ENCODE measurements around the gene NAV3. TPM values are rescaled to one million over a fixed set of nuclear protein-coding genes. Genes with fewer than 3 reads are reported as not detected.

NAV3 gene
- total RNA-seq, 1 donor from 2014 or later, result not detected

DNA sequence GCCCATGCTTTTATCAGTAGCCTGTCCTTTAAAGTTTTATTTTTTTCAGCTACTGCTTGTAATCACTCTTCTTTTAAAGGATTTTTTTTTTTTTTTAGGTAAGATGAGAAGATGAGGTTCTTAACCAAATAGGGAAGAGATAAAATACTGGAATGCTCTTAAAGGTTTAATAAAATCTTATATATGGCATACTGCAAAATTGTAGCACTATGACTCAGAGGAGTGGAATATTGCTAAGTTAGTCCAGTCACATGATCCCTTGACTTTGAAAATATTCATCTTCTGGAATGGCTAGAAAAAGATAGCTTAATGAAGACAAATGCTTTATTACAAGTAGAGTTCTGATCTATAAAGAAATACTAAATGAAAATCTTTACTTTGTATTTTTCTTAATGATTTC lies 116.6 kb downstream of the NAV3 start:
- intact Hi-C loops (cut with micrococcal nuclease), result no loop called here
- H3K36me3 Mint-ChIP-seq (ENCODE audit: low read depth), result no peaks in the 10 kb centered on the region
- no peaks in the 10 kb centered on the region for H3K4me1 Mint-ChIP-seq (ENCODE audit: low read depth)
- H3K9me3 Mint-ChIP-seq, result peaks cover 3% of the 10 kb centered on the region
- H3K4me3 Mint-ChIP-seq (ENCODE audit: low read depth), result no peak overlapping the region
- H3K27me3 Mint-ChIP-seq (ENCODE audit: low read depth), result no peaks in the 10 kb centered on the region
- DNase-seq (ENCODE audit: low spot score), result no peak
- no peak overlapping the region for H3K27ac Mint-ChIP-seq

DNA sequence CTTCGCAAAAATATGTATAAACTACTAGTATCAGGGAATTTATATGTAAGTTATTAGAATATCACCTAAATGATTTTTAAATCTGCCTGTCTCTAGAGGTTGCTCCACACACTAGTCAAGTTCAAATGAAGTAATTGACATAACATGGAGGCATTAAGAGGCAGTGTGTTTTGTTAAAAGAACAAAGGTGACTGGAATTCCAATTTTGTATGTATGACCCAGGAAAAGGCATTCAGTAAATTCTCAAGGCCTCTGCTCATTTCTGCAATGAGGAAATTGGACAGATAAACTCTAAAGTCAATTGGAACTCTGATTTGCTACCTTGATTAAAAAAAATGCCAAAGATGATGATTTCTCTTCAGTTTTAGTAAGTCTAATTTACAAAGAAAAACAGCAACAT lies 117.1 kb downstream of the NAV3 start:
- Mint-ChIP-seq H3K27ac (no peak overlapping the region), H3K4me1 (ENCODE audit: low read depth) (no peaks in the 10 kb centered on the region), H3K27me3 (ENCODE audit: low read depth) (no peaks in the 10 kb centered on the region), H3K36me3 (ENCODE audit: low read depth) (no peaks in the 10 kb centered on the region), H3K9me3 (peaks cover 3% of the 10 kb centered on the region), H3K4me3 (ENCODE audit: low read depth) (no peak overlapping the region)
- intact Hi-C loops (cut with micrococcal nuclease), result no loop called here
- no peak for DNase-seq (ENCODE audit: low spot score)

DNA sequence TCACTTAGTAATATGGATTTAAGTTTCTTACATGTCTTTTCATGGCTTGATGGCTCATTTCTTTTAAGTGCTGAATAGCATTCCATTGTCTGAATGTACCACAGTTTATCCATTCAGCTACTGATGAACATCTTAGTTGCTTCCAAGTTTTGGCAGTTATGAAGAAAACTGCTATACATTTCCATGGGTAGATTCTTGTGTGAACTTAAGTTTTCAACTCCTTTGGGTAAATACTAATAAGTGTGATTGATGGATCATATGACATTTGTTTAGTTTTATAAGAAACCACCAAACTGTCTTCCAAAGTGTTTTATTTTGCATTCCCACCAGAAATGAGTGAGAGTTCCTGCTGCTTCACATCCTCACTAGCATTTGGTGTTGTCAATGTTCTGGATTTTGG lies 119.2 kb downstream of the NAV3 start:
- Mint-ChIP-seq H3K36me3 (ENCODE audit: low read depth) (no peaks in the 10 kb centered on the region), H3K4me3 (ENCODE audit: low read depth) (no peak overlapping the region), H3K27ac (no peak overlapping the region), H3K27me3 (ENCODE audit: low read depth) (no peaks in the 10 kb centered on the region), H3K4me1 (ENCODE audit: low read depth) (no peaks in the 10 kb centered on the region), H3K9me3 (peaks cover 9% of the 10 kb centered on the region)
- intact Hi-C loops (cut with micrococcal nuclease), result no loop called here
- DNase-seq (ENCODE audit: low spot score), result no peak

GRCh38 chr12:77953528-77954205 lies 123.0 kb downstream of the NAV3 start:
- Mint-ChIP-seq H3K4me1 (ENCODE audit: low read depth) (no peaks in the 10 kb centered on the region), H3K27ac (no peak overlapping the region), H3K36me3 (ENCODE audit: low read depth) (no peaks in the 10 kb centered on the region), H3K4me3 (ENCODE audit: low read depth) (no peak overlapping the region), H3K27me3 (ENCODE audit: low read depth) (no peaks in the 10 kb centered on the region), H3K9me3 (peaks cover 9% of the 10 kb centered on the region)
- no peak for DNase-seq (ENCODE audit: low spot score)
- intact Hi-C loops (cut with micrococcal nuclease), result no loop called here

DNA sequence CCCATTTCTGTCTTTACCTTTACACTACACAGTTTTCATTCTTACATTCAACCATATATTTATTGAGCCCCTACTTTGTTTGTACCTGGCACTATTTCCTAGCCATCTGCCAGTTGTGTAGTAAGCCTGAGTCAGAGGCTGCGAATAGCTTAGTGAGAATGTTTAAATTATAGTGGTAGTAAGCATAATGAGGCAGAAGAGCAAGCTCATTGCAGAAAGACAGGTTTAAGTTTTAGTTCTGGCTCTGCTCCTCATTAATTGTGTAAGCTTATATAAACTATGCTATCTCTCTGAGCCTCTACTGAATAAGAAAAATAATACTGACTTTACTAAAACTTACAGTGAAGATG lies 123.5 kb downstream of the NAV3 start:
- no peak for DNase-seq (ENCODE audit: low spot score)
- Mint-ChIP-seq H3K9me3 (peaks cover 9% of the 10 kb centered on the region), H3K4me3 (ENCODE audit: low read depth) (no peak overlapping the region), H3K27me3 (ENCODE audit: low read depth) (no peaks in the 10 kb centered on the region), H3K4me1 (ENCODE audit: low read depth) (no peaks in the 10 kb centered on the region), H3K36me3 (ENCODE audit: low read depth) (no peaks in the 10 kb centered on the region), H3K27ac (no peak overlapping the region)
- intact Hi-C loops (cut with micrococcal nuclease), result no loop called here

DNA sequence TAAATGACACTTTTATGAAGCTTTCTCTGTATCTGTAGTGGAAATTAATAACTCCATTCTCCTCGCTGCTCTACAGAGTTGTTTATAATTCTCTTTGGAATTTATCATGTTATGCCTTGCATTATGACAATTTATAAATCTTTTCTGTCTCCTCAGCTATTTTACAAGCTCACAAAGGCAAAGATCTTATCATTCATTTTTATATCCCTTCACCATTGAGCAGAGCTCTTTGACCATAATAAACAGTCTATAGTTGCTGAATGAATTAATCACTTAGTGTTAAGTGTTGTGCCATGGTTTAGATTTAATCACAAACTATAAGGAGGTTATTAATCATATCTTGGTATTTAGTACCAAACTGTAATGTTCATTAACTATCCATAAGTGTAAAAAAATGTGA lies 126.4 kb downstream of the NAV3 start:
- Mint-ChIP-seq H3K9me3 (peaks cover 6% of the 10 kb centered on the region), H3K27ac (no peak overlapping the region), H3K27me3 (ENCODE audit: low read depth) (no peaks in the 10 kb centered on the region), H3K36me3 (ENCODE audit: low read depth) (no peaks in the 10 kb centered on the region), H3K4me3 (ENCODE audit: low read depth) (no peak overlapping the region), H3K4me1 (ENCODE audit: low read depth) (no peaks in the 10 kb centered on the region)
- intact Hi-C loops (cut with micrococcal nuclease), result no loop called here
- no peak for DNase-seq (ENCODE audit: low spot score)

GRCh38 chr12:77963576-77964178 lies 133.0 kb downstream of the NAV3 start:
- Mint-ChIP-seq H3K36me3 (ENCODE audit: low read depth) (no peaks in the 10 kb centered on the region), H3K4me1 (ENCODE audit: low read depth) (no peaks in the 10 kb centered on the region), H3K9me3 (peaks cover 5% of the 10 kb centered on the region), H3K4me3 (ENCODE audit: low read depth) (no peak overlapping the region), H3K27ac (no peak overlapping the region), H3K27me3 (ENCODE audit: low read depth) (no peaks in the 10 kb centered on the region)
- DNase-seq (ENCODE audit: low spot score), result no peak
- intact Hi-C loops (cut with micrococcal nuclease), result no loop called here

DNA sequence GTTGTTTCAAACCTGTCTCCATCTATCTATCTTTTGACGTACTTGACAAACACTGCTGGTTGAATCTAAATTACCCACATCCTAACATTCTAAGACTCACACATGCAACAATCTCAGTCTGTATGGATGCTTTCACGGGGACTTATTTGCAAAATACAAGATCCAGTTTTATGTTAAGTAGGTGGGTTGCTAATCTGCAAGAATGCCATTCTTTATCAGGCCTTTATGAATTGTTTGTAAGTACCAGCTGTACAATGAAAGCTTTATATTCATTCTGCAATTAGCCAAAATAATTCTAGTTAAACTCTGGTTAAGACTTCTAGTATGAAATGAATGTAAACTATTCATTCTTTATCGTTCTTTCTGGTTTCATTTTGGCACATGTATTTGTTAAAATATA lies 135.1 kb downstream of the NAV3 start:
- H3K4me3 Mint-ChIP-seq (ENCODE audit: low read depth), result no peak overlapping the region
- no peaks in the 10 kb centered on the region for H3K4me1 Mint-ChIP-seq (ENCODE audit: low read depth)
- H3K27ac Mint-ChIP-seq, result no peak overlapping the region
- intact Hi-C loops (cut with micrococcal nuclease), result no loop called here
- no peak for DNase-seq (ENCODE audit: low spot score)
- no peaks in the 10 kb centered on the region for H3K27me3 Mint-ChIP-seq (ENCODE audit: low read depth)
- H3K9me3 Mint-ChIP-seq, result peaks cover 5% of the 10 kb centered on the region
- H3K36me3 Mint-ChIP-seq (ENCODE audit: low read depth), result no peaks in the 10 kb centered on the region

DNA sequence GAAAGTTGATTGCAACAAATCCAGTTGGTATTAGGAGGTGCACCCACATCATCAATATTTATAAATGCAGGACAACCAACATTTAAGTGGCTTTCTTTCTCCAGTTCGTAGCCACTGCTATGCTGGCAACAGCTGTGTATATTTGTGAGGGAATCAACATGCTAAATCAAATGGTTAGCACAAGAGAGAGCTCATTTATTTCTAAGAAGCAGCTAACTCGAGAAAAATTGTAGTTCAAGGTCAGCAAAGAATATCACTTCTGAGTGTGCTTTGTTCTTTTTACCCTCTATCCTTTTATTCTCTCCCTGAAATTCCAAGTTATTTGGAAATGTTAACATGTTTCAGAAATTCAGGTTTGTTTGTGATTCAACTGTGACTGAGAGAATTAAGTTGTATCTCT lies 137.3 kb downstream of the NAV3 start:
- Mint-ChIP-seq H3K4me1 (ENCODE audit: low read depth) (no peaks in the 10 kb centered on the region), H3K4me3 (ENCODE audit: low read depth) (no peak overlapping the region), H3K9me3 (no peaks in the 10 kb centered on the region), H3K36me3 (ENCODE audit: low read depth) (no peaks in the 10 kb centered on the region), H3K27ac (no peak overlapping the region), H3K27me3 (ENCODE audit: low read depth) (no peaks in the 10 kb centered on the region)
- intact Hi-C loops (cut with micrococcal nuclease), result no loop called here
- DNase-seq (ENCODE audit: low spot score), result no peak

GRCh38 chr12:77968571-77968970 lies 137.9 kb downstream of the NAV3 start:
- no peak for DNase-seq (ENCODE audit: low spot score)
- no peak overlapping the region for H3K27ac Mint-ChIP-seq
- H3K4me3 Mint-ChIP-seq (ENCODE audit: low read depth), result no peak overlapping the region
- no peaks in the 10 kb centered on the region for H3K9me3 Mint-ChIP-seq
- H3K27me3 Mint-ChIP-seq (ENCODE audit: low read depth), result no peaks in the 10 kb centered on the region
- intact Hi-C loops (cut with micrococcal nuclease), result no loop called here
- H3K4me1 Mint-ChIP-seq (ENCODE audit: low read depth), result no peaks in the 10 kb centered on the region
- no peaks in the 10 kb centered on the region for H3K36me3 Mint-ChIP-seq (ENCODE audit: low read depth)

- Mint-ChIP-seq H3K4me1 (ENCODE audit: low read depth) (no peaks in the 10 kb centered on the region), H3K9me3 (peaks cover 4% of the 10 kb centered on the region), H3K4me3 (ENCODE audit: low read depth) (no peak overlapping the region), H3K27me3 (ENCODE audit: low read depth) (no peaks in the 10 kb centered on the region), H3K36me3 (ENCODE audit: low read depth) (no peaks in the 10 kb centered on the region), H3K27ac (no peak overlapping the region)
- DNase-seq (ENCODE audit: low spot score), result no peak
- intact Hi-C loops (cut with micrococcal nuclease), result no loop called here
Measured at GRCh38 chr12:77973579-77973978, 142.9 kb downstream of the NAV3 start.

GRCh38 chr12:77974645-77975044 lies 144.0 kb downstream of the NAV3 start:
- Mint-ChIP-seq H3K9me3 (peaks cover 4% of the 10 kb centered on the region), H3K4me1 (ENCODE audit: low read depth) (no peaks in the 10 kb centered on the region), H3K27ac (no peak overlapping the region), H3K27me3 (ENCODE audit: low read depth) (no peaks in the 10 kb centered on the region), H3K36me3 (ENCODE audit: low read depth) (no peaks in the 10 kb centered on the region), H3K4me3 (ENCODE audit: low read depth) (no peak overlapping the region)
- DNase-seq (ENCODE audit: low spot score), result no peak
- intact Hi-C loops (cut with micrococcal nuclease), result no loop called here

DNA sequence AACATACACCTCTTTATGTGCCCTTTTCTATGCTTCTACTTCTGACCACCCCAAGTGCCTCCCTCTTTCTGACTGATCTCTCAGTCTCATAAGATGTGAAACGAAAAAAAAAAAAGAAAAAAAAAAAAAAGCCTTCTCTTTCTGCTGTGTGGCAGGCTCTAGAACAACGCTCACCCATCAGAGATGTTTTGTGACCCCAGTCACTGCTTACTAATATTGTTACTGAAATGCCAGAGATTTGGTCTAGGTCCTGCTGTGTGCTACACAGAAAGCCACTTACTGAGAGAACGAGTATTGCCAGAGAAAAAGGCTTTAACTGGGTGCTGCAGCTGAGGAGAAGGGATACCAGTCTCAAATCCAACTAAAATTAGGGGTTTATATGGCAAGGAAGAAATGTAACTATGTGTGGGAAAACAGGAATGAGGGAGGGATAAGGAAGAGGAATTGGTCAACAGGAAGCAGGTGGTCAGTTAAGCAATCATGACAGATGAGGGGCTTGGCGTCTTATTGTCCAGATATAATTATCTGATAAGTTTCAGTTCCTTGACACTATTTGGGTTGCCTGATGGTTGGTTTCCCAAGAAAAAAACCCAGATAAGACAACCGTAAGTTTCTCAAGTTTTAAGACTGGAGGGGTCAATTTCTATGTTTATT lies 149.0 kb downstream of the NAV3 start:
- Mint-ChIP-seq H3K27me3 (ENCODE audit: low read depth) (no peaks in the 10 kb centered on the region), H3K4me1 (ENCODE audit: low read depth) (no peaks in the 10 kb centered on the region), H3K4me3 (ENCODE audit: low read depth) (no peak overlapping the region), H3K36me3 (ENCODE audit: low read depth) (no peaks in the 10 kb centered on the region), H3K27ac (no peak overlapping the region), H3K9me3 (peaks cover 4% of the 10 kb centered on the region)
- no peak for DNase-seq (ENCODE audit: low spot score)
- intact Hi-C loops (cut with micrococcal nuclease), result no loop called here
